Measurements from ENCODE around the gene ADCY4. TPM values are rescaled to one million over a fixed set of nuclear protein-coding genes. Genes with fewer than 3 reads are reported as not detected.
A peak's percentile ranks its signal among the peaks of the same experiment; 100 is the strongest.

ADCY4 gene
- total and polyA plus RNA-seq, 2 of the 13 experiments (the other 11 are each of a cell fraction or from before 2014, with no cell fraction given): 0.03 TPM; not detected in 1

- no peak; the same call in none of the 2 replicates for TF ChIP-seq PRDM15 (CRISPR knock-in tag; IDR thresholded peaks at IDR 0.05)
- TF ChIP-seq ZNF275 (CRISPR knock-in tag; IDR thresholded peaks at IDR 0.05; ENCODE audit: borderline replicate concordance): 0 out of 2 replicates have a peak, but pooled peaks have one; percentile 13
- no peak for TF ChIP-seq HIC2 (CRISPR knock-in tag; IDR thresholded peaks at IDR 0.05; ENCODE audit: low read depth)
- TF ChIP-seq TAF15 (IDR thresholded peaks at IDR 0.05; ENCODE audit: low read depth, low read length, poor library complexity, severe bottlenecking): no peak
- TF ChIP-seq ONECUT2 (CRISPR knock-in tag; IDR thresholded peaks at IDR 0.05): no peak
- TF ChIP-seq ZNF343 (CRISPR knock-in tag; IDR thresholded peaks at IDR 0.05): no peak
- TF ChIP-seq ARNTL (CRISPR knock-in tag; IDR thresholded peaks at IDR 0.05): no peak
- TF ChIP-seq ADNP (CRISPR knock-in tag; IDR thresholded peaks at IDR 0.05): no peak
- peak; percentile 17 for TF ChIP-seq ZNF18 (CRISPR knock-in tag; IDR thresholded peaks at IDR 0.05; ENCODE audit: insufficient replicate concordance)
- peak; percentile 70; the same call in 1 of the 2 replicates for TF ChIP-seq ZNF33B (CRISPR knock-in tag; IDR thresholded peaks at IDR 0.05)
- no peak for TF ChIP-seq ZNF652 (CRISPR knock-in tag; IDR thresholded peaks at IDR 0.05; ENCODE audit: borderline replicate concordance, low read depth)
- TF ChIP-seq ARNT2 (CRISPR knock-in tag; IDR thresholded peaks at IDR 0.05; ENCODE audit: low read depth): no peak
- no peak; the same call in 1 of the 2 replicates for TF ChIP-seq ZNF574 (CRISPR knock-in tag; IDR thresholded peaks at IDR 0.05)
- TF ChIP-seq NFATC3 (CRISPR knock-in tag; IDR thresholded peaks at IDR 0.05): no peak
Observed at GRCh38 chr14:24367514-24368211, 32.8 kb upstream of the ADCY4 start, which contains the start of gene NFATC4 (continued).

Data from HepG2 (cell line).